HCT116 (cell line): ENCODE measurements around the gene TCP11L2. TPM values are rescaled to one million over a fixed set of nuclear protein-coding genes. Genes with fewer than 3 reads are reported as not detected.

Source experiments
- ATAC-seq: fragments of 200-7000 bp; cut with Tn5 transposase; 2 replicates; pipeline ENCODE4 v1.9.1; 2020; ENCODE audit warnings: mild to moderate bottlenecking, moderate library complexity
- BruUV-seq: library from RNA; stranded (reverse); fragments of 400-500 nt; replicated peaks from 2 replicates; lab custom pipeline; 2021; lab: Mats Ljungman, UMichigan
- CTCF ChIA-PET: fragments of 300-600 bp; sonication (Branson Sonifier 250); formaldehyde crosslinking; loops from one replicate; lab custom pipeline; 2021; ENCODE audit warnings: antibody characterized with exemption; lab: Charles Lee
- POLR2A ChIA-PET: fragments of 300-600, 350-600 bp; sonication (Branson Sonifier 250); formaldehyde crosslinking; loops from one replicate; lab custom pipeline; 2021; ENCODE audit warnings: antibody characterized with exemption; lab: Charles Lee
- RAD21 ChIA-PET, 2 experiments: fragments of 300-600 bp; sonication (Branson Sonifier 250); formaldehyde crosslinking; loops; one replicate each; lab custom pipeline; 2023; ENCODE audit warnings: low total read pairs in 2 of 2; ENCODE audit not compliant: uncharacterized antibody in 2 of 2, unreplicated experiment in 2 of 2, low non-redundant PET in 1 of 2; lab: Charles Lee
- DNase-seq: peaks from one replicate; pipeline ENCODE4 v3.0.0-alpha.2; 2010; ENCODE audit warnings: low read depth, low spot score
- H2AFZ ChIP-seq: fragments of 200-600 bp; shearing (Covaris generic), sonication (generic); 2 replicates; pipeline ENCODE4 v1.6.1; 2017; ENCODE audit warnings: low read depth, mixed run types, mixed read lengths, antibody characterized with exemption, low read length; ENCODE audit not compliant: poor library complexity, severe bottlenecking
- H3K27ac ChIP-seq: 2 replicates; pipeline ENCODE4 v1.5.1; 2012; ENCODE audit warnings: low read depth, low read length
- H3K27me3 ChIP-seq: fragments of 200-600 bp; sonication (generic); 2 replicates; pipeline ENCODE4 v1.6.1; 2016; ENCODE audit warnings: mixed run types, low read length, mixed read lengths; ENCODE audit not compliant: insufficient read depth
- H3K36me3 ChIP-seq, 2 experiments: fragments of 200-500 bp in 1 of 2; fragments of 200-600 bp in 1 of 2; sonication (Bioruptor generic) in 1 of 2; sonication (generic) in 1 of 2; 2 replicates each; pipeline versions ENCODE4 v1.5.1 to v1.6.1; 2014 to 2016; ENCODE audit warnings: low read length in 2 of 2, inconsistent platforms in 1 of 2, mixed read lengths in 1 of 2, mixed run types in 1 of 2; ENCODE audit not compliant: insufficient read depth in 2 of 2, control insufficient read depth in 1 of 2
- H3K4me1 ChIP-seq, 2 experiments: fragments of 200-600 bp in 1 of 2; sonication (generic) in 1 of 2; 2 replicates each; pipeline versions ENCODE4 v1.5.1 to v1.6.1; 2012 to 2017; ENCODE audit warnings: low read length in 2 of 2, inconsistent platforms in 1 of 2, mild to moderate bottlenecking in 1 of 2, mixed read lengths in 1 of 2, mixed run types in 1 of 2, moderate library complexity in 1 of 2; ENCODE audit not compliant: insufficient read depth in 2 of 2, control insufficient read depth in 1 of 2
- H3K4me2 ChIP-seq: fragments of 200-600 bp; sonication (generic); 2 replicates; pipeline ENCODE4 v1.6.1; 2017; ENCODE audit warnings: mixed run types, low read length, mixed read lengths
- H3K4me3 ChIP-seq, 2 experiments: fragments of 200-600 bp in 1 of 2; sonication (generic) in 1 of 2; replicated peaks in 1 of 2; 2 replicates each; pipeline ENCODE4 v1.5.1; 2011 to 2016; ENCODE audit warnings: low read length in 2 of 2, control low read depth in 1 of 2, low read depth in 1 of 2, mild to moderate bottlenecking in 1 of 2, mixed read lengths in 1 of 2, mixed run types in 1 of 2
- H3K79me2 ChIP-seq: fragments of 200-600 bp; sonication (generic); 2 replicates; pipeline ENCODE4 v1.6.1; 2017; ENCODE audit warnings: mild to moderate bottlenecking, mixed run types, low read length, moderate library complexity, mixed read lengths; ENCODE audit not compliant: insufficient read depth
- H3K9ac ChIP-seq: fragments of 200-600 bp; sonication (generic); 2 replicates; pipeline ENCODE4 v1.6.1; 2016; ENCODE audit warnings: low read length, mixed read lengths
- H3K9me2 ChIP-seq: fragments of 200-600 bp; sonication (generic), shearing (Covaris generic); 2 replicates; pipeline ENCODE4 v1.6.1; 2017; ENCODE audit warnings: mixed run types, mild to moderate bottlenecking, moderate library complexity; ENCODE audit not compliant: insufficient read depth
- H3K9me3 ChIP-seq, 2 experiments: fragments of 200-500 bp in 1 of 2; fragments of 200-600 bp in 1 of 2; sonication (Bioruptor generic) in 1 of 2; sonication (generic) in 1 of 2; 2 replicates each; pipeline ENCODE4 v1.6.1; 2014 to 2017; ENCODE audit warnings: low read length in 2 of 2, mixed read lengths in 2 of 2, inconsistent platforms in 1 of 2, low read depth in 1 of 2, mild to moderate bottlenecking in 1 of 2, mixed run types in 1 of 2, moderate library complexity in 1 of 2; ENCODE audit not compliant: control insufficient read depth in 1 of 2, insufficient read depth in 1 of 2
- H4K20me1 ChIP-seq: fragments of 200-600 bp; sonication (generic), shearing (Covaris generic); 2 replicates; pipeline ENCODE4 v1.6.1; 2017; ENCODE audit warnings: mixed run types, mild to moderate bottlenecking, moderate library complexity; ENCODE audit not compliant: insufficient read depth
- ATF3 ChIP-seq: IDR thresholded peaks from 2 replicates; pipeline ENCODE4 v1.6.1; 2012
- CBX3 ChIP-seq: IDR thresholded peaks from 2 replicates; pipeline ENCODE4 v1.6.1; 2012; ENCODE audit warnings: low read depth
- CEBPB ChIP-seq: IDR thresholded peaks from 2 replicates; pipeline ENCODE4 v1.6.1; 2012; ENCODE audit warnings: low read depth
- CTCF ChIP-seq, 3 experiments: fragments of 200-600 bp in 1 of 3; sonication (generic) in 1 of 3; IDR thresholded peaks in 2 of 3; conservative IDR thresholded peaks in 1 of 3; 2 replicates each; pipeline ENCODE4 v1.5.1; 2012 to 2017; ENCODE audit warnings: low read depth in 2 of 3, low read length in 2 of 3, antibody characterized with exemption in 1 of 3, borderline replicate concordance in 1 of 3, control low read depth in 1 of 3, mild to moderate bottlenecking in 1 of 3, mixed read lengths in 1 of 3, mixed run types in 1 of 3, moderate library complexity in 1 of 3; ENCODE audit not compliant: insufficient read depth in 1 of 3
- EGR1 ChIP-seq: IDR thresholded peaks from 2 replicates; pipeline ENCODE4 v1.6.1; 2012; ENCODE audit warnings: low read depth
- ELF1 ChIP-seq: IDR thresholded peaks from 2 replicates; pipeline ENCODE4 v1.6.1; 2012; ENCODE audit warnings: low read depth, borderline replicate concordance
- EZH2 ChIP-seq: fragments of 200-600 bp; sonication (generic); IDR thresholded peaks from 2 replicates; pipeline ENCODE4 v1.6.1; 2017; ENCODE audit warnings: antibody characterized with exemption, mixed run types
- EZH2phosphoT487 ChIP-seq: fragments of 200-600 bp; IDR thresholded peaks from 2 replicates; pipeline ENCODE4 v1.6.1; 2018; ENCODE audit warnings: antibody characterized with exemption, borderline replicate concordance
- POLR2A ChIP-seq: IDR thresholded peaks from 2 replicates; pipeline ENCODE4 v1.7.0; 2011; ENCODE audit warnings: borderline replicate concordance; ENCODE audit not compliant: insufficient read depth, insufficient read length; ENCODE audit errors: extremely low read depth
- RAD21 ChIP-seq: IDR thresholded peaks from 2 replicates; pipeline ENCODE4 v1.6.1; 2012; ENCODE audit warnings: low read depth, mild to moderate bottlenecking
- SIN3A ChIP-seq: IDR thresholded peaks from 2 replicates; pipeline ENCODE4 v1.6.1; 2012; ENCODE audit warnings: low read depth
- SRF ChIP-seq: IDR thresholded peaks from 2 replicates; pipeline ENCODE4 v1.6.1; 2012; ENCODE audit warnings: low read depth
- TCF7L2 ChIP-seq: IDR thresholded peaks from 2 replicates; pipeline ENCODE4 v1.7.0; 2011; ENCODE audit warnings: borderline replicate concordance, inconsistent platforms; ENCODE audit not compliant: insufficient read depth, insufficient read length; ENCODE audit errors: extremely low read depth
- YY1 ChIP-seq: IDR thresholded peaks from 2 replicates; pipeline ENCODE4 v1.6.1; 2011; ENCODE audit warnings: low read length, low read depth, moderate library complexity, mild to moderate bottlenecking; ENCODE audit not compliant: insufficient replicate concordance; ENCODE audit errors: extremely low read depth
- ZFX ChIP-seq: fragments of 450-650 bp; IDR thresholded peaks from 2 replicates; pipeline ENCODE4 v1.6.1; 2017
- intact Hi-C: fragments of 100-400 bp; cut with micrococcal nuclease; formaldehyde crosslinking; loops from 2 replicates; pipeline ENCODE4 v1.10.0; 2022
- total RNA-seq: library from RNA; stranded (reverse); gene quantifications from one replicate; pipeline ENCODE4 v1.2.1, GENCODE V29; 2021; ENCODE audit not compliant: unreplicated experiment

The TCP11L2 gene
- total RNA-seq, 1 experiment from 2014 or later: 14.4 TPM

- TF ChIP-seq YY1: no peak
Measured at GRCh38 chr12:106302401-106303201, at the start of gene TCP11L2 (continued).

- TF ChIP-seq TCF7L2 (peak; percentile 76), CBX3 (no peak)
- BruUV-seq: no TSS peak
- ChIA-PET CTCF (interaction anchor here (1.6 kb wide), 1 partner anchor 28 kb away, joined by 4 read pairs; no protein-coding TSS in a partner anchor), RAD21 (no interaction called here), POLR2A (no interaction called here)
- H3K79me2 ChIP-seq: no peaks in the 10 kb centered on the region
- DNase-seq: no peak
- no peaks in the 10 kb centered on the region for H3K9me2 ChIP-seq
- no peaks in the 10 kb centered on the region for H4K20me1 ChIP-seq
- H3K9me3 ChIP-seq: no peaks in the 10 kb centered on the region
- no peak overlapping the region for H3K4me3 ChIP-seq
- ATAC-seq: peak; percentile 20; the same call in 1 of the 2 replicates
- peaks cover 12 to 20% of the 10 kb centered on the region in 2 experiments for H3K4me1 ChIP-seq
- H3K4me2 ChIP-seq: no peak overlapping the region
- H3K9ac ChIP-seq: no peak overlapping the region
- no peak overlapping the region for H3K27ac ChIP-seq
- H3K27me3 ChIP-seq: no peaks in the 10 kb centered on the region
- intact Hi-C loops: no loop called here
- H2AFZ ChIP-seq: no peak overlapping the region
- no peaks in the 10 kb centered on the region for H3K36me3 ChIP-seq
Measured at GRCh38 chr12:106254724-106255123, 47.8 kb upstream of the TCP11L2 start.

- no peaks in the 10 kb centered on the region for H3K79me2 ChIP-seq
- H3K4me3 ChIP-seq: no peak overlapping the region
- no peak for DNase-seq
- H2AFZ ChIP-seq: no peak overlapping the region
- no peaks in the 10 kb centered on the region for H3K9me3 ChIP-seq
- ATAC-seq: no peak
- H4K20me1 ChIP-seq: no peaks in the 10 kb centered on the region
- ChIA-PET POLR2A (no interaction called here), RAD21 (no interaction called here), CTCF (interaction anchor here (1.6 kb wide), 1 partner anchor 27 kb away, joined by 4 read pairs; no protein-coding TSS in a partner anchor)
- H3K27me3 ChIP-seq: no peaks in the 10 kb centered on the region
- H3K9me2 ChIP-seq: no peaks in the 10 kb centered on the region
- H3K27ac ChIP-seq: no peak overlapping the region
- intact Hi-C loops: no loop called here
- peaks cover 12 to 20% of the 10 kb centered on the region in 2 experiments for H3K4me1 ChIP-seq
- no peak overlapping the region for H3K4me2 ChIP-seq
- no TSS peak for BruUV-seq
- no peak overlapping the region for H3K9ac ChIP-seq
- no peaks in the 10 kb centered on the region for H3K36me3 ChIP-seq
- TF ChIP-seq YY1: no peak
- no peak for TF ChIP-seq EGR1
- TF ChIP-seq SIN3A: no peak
- no peak for TF ChIP-seq POLR2A
- TF ChIP-seq ELF1: no peak
- TF ChIP-seq EZH2phosphoT487: no peak
- no peak for TF ChIP-seq EZH2
- TF ChIP-seq CEBPB: no peak
- no peak for TF ChIP-seq TCF7L2
- no peak for TF ChIP-seq ZFX
- TF ChIP-seq RAD21: no peak
- no peak for TF ChIP-seq SRF
- TF ChIP-seq CTCF (IDR thresholded peaks at IDR 0.05 in 2 of 3, conservative IDR thresholded peaks at IDR 0.05 in 1 of 3; ENCODE audit: borderline replicate concordance in 1 of 3, insufficient read depth in 1 of 3, low read depth in 2 of 3, low read length in 2 of 3): no peak
- TF ChIP-seq ATF3: no peak
- no peak for TF ChIP-seq CBX3
Measured at GRCh38 chr12:106255493-106255892, 47.0 kb upstream of the TCP11L2 start.
